KMS-11 (cell line): ENCODE data around the gene AUTS2.

Experiments used
- H2AFZ ChIP-seq: fragments of 200-600 bp; sonication (generic); 2 replicates; pipeline ENCODE4 v1.6.1; 2016; ENCODE audit warnings: antibody characterized with exemption, mixed run types, low read depth
- H3K27ac ChIP-seq: fragments of 200-600 bp; sonication (generic); 2 replicates; pipeline ENCODE4 v1.6.1; 2016; ENCODE audit warnings: mild to moderate bottlenecking, mixed run types
- H3K27me3 ChIP-seq: fragments of 200-600 bp; sonication (generic); 2 replicates; pipeline ENCODE4 v1.6.1; 2017; ENCODE audit warnings: mild to moderate bottlenecking, low read depth, mixed run types, moderate library complexity; ENCODE audit not compliant: insufficient read depth
- H3K36me3 ChIP-seq: fragments of 200-600 bp; sonication (generic); 2 replicates; pipeline ENCODE4 v1.6.1; 2017; ENCODE audit warnings: mild to moderate bottlenecking, mixed run types; ENCODE audit not compliant: insufficient read depth
- H3K4me1 ChIP-seq: fragments of 200-600 bp; sonication (generic); 2 replicates; pipeline ENCODE4 v1.6.1; 2016; ENCODE audit warnings: mild to moderate bottlenecking, low read depth, mixed run types; ENCODE audit not compliant: poor library complexity, severe bottlenecking
- H3K4me2 ChIP-seq: fragments of 200-600 bp; sonication (generic); 2 replicates; pipeline ENCODE4 v1.7.0; 2016; ENCODE audit warnings: mild to moderate bottlenecking, mixed run types
- H3K4me3 ChIP-seq: fragments of 200-600 bp; sonication (generic); IDR thresholded peaks from 2 replicates; pipeline ENCODE4 v1.6.1; 2017; ENCODE audit warnings: low read depth, low read length, mixed read lengths; ENCODE audit not compliant: insufficient read depth
- H3K79me2 ChIP-seq: fragments of 200-600 bp; sonication (generic); 2 replicates; pipeline ENCODE4 v1.6.1; 2016; ENCODE audit warnings: low read depth, mixed run types; ENCODE audit not compliant: insufficient read depth
- H3K9ac ChIP-seq: fragments of 200-600 bp; sonication (generic); 2 replicates; pipeline ENCODE4 v1.6.1; 2016; ENCODE audit warnings: mild to moderate bottlenecking, mixed run types
- H4K20me1 ChIP-seq: fragments of 200-600 bp; sonication (generic); 2 replicates; pipeline ENCODE4 v1.6.1; 2016; ENCODE audit warnings: mild to moderate bottlenecking, mixed run types; ENCODE audit not compliant: insufficient read depth
- TF ChIP-seq, protein P1 (sequence below): fragments of 200-600 bp; sonication (generic); conservative IDR thresholded peaks from 2 replicates; pipeline ENCODE4 v1.6.1; 2017; ENCODE audit warnings: low read depth, mild to moderate bottlenecking, antibody characterized with exemption, low read length, moderate library complexity, mixed read lengths

AUTS2 gene

DNA sequence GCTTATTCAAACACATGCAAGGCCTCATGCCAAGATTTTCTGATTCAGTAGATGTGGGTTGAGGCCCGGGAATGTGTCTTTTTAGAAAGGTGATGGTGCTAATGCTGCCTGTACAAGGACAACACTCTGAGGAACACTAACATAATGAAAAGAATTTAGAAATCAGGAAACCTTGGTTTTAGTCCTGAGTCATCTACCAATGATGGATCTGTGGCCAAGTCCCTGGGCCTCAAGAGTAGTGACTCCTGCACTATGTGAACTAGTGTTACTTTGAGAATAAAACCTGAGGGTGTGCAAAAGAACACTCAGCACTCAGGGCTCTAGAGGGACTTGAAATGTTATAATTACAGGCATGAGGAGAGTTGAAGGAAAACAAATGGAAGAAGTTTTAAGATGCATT is 792.0 kb downstream of the AUTS2 start:
- H3K4me2 ChIP-seq = no peak overlapping the region
- H3K27me3 ChIP-seq = no peaks in the 10 kb centered on the region
- H3K79me2 ChIP-seq = no peaks in the 10 kb centered on the region
- no peaks in the 10 kb centered on the region for H3K4me1 ChIP-seq
- TF ChIP-seq, protein P1, sequence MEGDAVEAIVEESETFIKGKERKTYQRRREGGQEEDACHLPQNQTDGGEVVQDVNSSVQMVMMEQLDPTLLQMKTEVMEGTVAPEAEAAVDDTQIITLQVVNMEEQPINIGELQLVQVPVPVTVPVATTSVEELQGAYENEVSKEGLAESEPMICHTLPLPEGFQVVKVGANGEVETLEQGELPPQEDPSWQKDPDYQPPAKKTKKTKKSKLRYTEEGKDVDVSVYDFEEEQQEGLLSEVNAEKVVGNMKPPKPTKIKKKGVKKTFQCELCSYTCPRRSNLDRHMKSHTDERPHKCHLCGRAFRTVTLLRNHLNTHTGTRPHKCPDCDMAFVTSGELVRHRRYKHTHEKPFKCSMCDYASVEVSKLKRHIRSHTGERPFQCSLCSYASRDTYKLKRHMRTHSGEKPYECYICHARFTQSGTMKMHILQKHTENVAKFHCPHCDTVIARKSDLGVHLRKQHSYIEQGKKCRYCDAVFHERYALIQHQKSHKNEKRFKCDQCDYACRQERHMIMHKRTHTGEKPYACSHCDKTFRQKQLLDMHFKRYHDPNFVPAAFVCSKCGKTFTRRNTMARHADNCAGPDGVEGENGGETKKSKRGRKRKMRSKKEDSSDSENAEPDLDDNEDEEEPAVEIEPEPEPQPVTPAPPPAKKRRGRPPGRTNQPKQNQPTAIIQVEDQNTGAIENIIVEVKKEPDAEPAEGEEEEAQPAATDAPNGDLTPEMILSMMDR = no peak
- no peak overlapping the region for H2AFZ ChIP-seq
- H3K9ac ChIP-seq = no peak overlapping the region
- H3K27ac ChIP-seq = no peak overlapping the region
- no peaks in the 10 kb centered on the region for H4K20me1 ChIP-seq
- no peaks in the 10 kb centered on the region for H3K36me3 ChIP-seq
- no peak overlapping the region for H3K4me3 ChIP-seq

DNA sequence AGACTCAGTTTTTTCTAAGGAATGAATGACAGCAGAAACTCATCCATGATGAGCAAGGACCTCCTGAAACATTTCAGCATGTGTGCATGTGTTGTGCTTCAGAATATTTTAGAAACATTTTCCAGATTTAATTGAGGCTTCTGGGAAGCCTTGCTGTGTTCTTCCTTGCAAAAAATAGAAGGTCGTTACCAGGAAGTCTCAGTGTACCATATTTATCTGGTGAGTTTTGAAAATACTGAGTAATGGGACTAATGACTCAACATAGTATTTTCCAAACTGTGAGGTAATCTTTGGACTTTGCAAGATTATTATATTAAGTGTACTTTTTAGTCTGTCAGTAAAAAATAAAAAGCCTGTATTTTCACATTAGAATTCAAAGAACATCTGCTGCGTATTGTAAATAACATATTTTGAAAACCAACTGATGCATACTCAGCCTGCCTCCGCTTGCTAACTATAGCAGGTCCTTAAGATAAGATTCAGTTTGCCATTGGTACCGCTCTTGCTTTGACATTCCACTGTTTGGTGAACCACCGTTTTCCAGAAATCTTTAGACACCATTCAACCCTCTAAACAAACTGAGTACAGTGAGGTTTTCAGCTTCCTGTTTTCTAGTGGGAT is 794.1 kb downstream of the AUTS2 start:
- Histone ChIP-seq H3K4me1 (no peaks in the 10 kb centered on the region), H4K20me1 (no peaks in the 10 kb centered on the region), H3K27ac (no peak overlapping the region), H3K36me3 (no peaks in the 10 kb centered on the region), H2AFZ (no peak overlapping the region), H3K4me2 (no peak overlapping the region), H3K4me3 (no peak overlapping the region), H3K9ac (no peak overlapping the region), H3K27me3 (no peaks in the 10 kb centered on the region), H3K79me2 (no peaks in the 10 kb centered on the region)
- TF ChIP-seq, protein P1 = no peak

DNA sequence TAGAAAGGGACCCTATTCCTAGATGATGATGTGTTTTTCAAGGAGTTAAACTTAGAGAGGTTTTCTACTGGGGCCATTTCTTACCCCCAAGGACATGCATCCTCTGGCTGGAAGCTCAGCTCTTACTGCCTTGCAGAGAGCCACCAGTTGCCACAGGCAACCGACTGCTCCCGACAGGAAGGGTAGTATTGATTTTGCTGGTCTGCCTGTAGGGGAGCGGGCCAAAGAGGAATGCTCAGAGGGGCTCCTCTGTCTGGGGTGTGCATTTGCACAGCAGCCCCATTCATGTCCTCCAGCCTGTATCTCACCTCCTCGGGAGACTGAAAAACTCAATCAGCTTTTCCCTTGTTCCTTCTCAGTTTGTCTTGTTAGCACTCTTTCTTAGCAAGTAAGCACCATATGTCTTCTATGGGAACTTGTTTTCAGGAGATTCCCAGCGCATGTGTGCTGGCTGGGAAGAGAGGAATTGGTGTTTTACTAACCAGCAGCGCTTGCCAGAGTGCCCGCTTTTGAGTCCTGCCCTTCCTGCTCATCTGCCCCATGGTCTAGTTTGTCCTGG is 794.7 kb downstream of the AUTS2 start:
- Histone ChIP-seq H3K27ac (no peak overlapping the region), H3K4me1 (no peaks in the 10 kb centered on the region), H3K79me2 (no peaks in the 10 kb centered on the region), H2AFZ (no peak overlapping the region), H3K4me3 (no peak overlapping the region), H3K27me3 (no peaks in the 10 kb centered on the region), H3K9ac (no peak overlapping the region), H4K20me1 (no peaks in the 10 kb centered on the region), H3K36me3 (no peaks in the 10 kb centered on the region), H3K4me2 (no peak overlapping the region)
- TF ChIP-seq, protein P1 = no peak

DNA sequence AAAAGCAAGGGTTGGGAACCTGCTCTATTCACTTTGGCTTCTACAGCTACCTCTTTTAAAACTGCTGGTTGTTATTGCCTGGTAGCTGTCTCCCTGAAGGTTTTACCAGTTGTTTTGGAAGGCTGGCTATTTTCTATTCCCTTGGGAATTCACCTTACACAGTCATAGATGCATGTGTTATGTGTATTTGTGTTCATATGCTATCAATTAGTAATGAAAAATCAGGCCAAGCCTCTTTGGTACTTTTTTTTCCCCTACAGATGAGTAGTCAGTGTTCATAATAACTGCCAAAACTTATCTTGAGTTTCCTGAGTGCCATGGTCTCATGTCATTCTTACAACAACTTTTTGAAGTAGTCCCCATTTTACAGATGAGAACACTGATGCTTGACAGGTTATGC is 795.7 kb downstream of the AUTS2 start:
- TF ChIP-seq, protein P1 = no peak

More for the DNA sequence above, 795.7 kb downstream of the AUTS2 start:
- no peaks in the 10 kb centered on the region for H3K36me3 ChIP-seq
- no peak overlapping the region for H3K27ac ChIP-seq
- H3K9ac ChIP-seq = no peak overlapping the region
- H3K79me2 ChIP-seq = no peaks in the 10 kb centered on the region
- H2AFZ ChIP-seq = no peak overlapping the region
- no peak overlapping the region for H3K4me2 ChIP-seq
- H3K27me3 ChIP-seq = no peaks in the 10 kb centered on the region
- H4K20me1 ChIP-seq = no peaks in the 10 kb centered on the region
- H3K4me3 ChIP-seq = no peak overlapping the region
- H3K4me1 ChIP-seq = no peaks in the 10 kb centered on the region
